Transverse colon (tissue), 4 donors: Measurements from ENCODE around the gene GNAT3.

ENCODE experiments used
- EP300 ChIP-seq: sonication (generic); formaldehyde crosslinking; IDR thresholded peaks from one replicate; pipeline ENCODE4 v1.6.1; 2017; ENCODE audit warnings: antibody characterized with exemption, low read depth
- POLR2A ChIP-seq: fragments of 450-650 bp; IDR thresholded peaks from one replicate; pipeline ENCODE4 v1.6.1; 2016; ENCODE audit warnings: antibody characterized with exemption, mild to moderate bottlenecking, moderate library complexity
- POLR2AphosphoS5 ChIP-seq, 3 donors: sonication (generic); formaldehyde crosslinking; IDR thresholded peaks; one replicate each; pipeline ENCODE4 v1.6.1; 2016; ENCODE audit warnings: antibody characterized with exemption in 3 of 3
- TF ChIP-seq, protein P1 (sequence below), 5 experiments: fragments of 200-600 bp in 3 of 5; fragments of 450-650 bp in 2 of 5; sonication (generic) in 3 of 5; IDR thresholded peaks; 1 replicate in 2 of 5; 2 replicates in 3 of 5; pipeline ENCODE4 v1.5.1; 2016 to 2017; ENCODE audit warnings: antibody characterized with exemption in 5 of 5, inconsistent platforms in 3 of 5, mild to moderate bottlenecking in 2 of 5, moderate library complexity in 1 of 5

DNA sequence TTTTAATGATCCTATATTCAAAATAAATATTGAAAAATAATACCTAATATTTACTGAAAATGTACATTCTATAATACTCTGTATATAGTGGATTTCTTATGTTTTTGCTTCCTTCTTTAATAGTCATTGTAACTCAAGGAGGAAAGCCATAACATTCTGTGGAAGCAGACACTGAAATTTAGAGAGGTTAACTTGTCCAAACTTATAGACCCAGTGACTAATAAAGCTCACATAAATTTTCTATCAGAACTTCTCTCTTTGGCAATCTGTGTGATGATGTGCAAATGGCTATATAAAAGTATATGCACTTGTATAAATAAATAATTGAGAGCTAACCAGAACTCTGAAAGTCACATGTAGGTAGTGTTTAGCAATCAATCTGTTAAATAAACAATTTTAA lies 26.1 kb downstream of the GNAT3 start:
- TF ChIP-seq, protein P1, sequence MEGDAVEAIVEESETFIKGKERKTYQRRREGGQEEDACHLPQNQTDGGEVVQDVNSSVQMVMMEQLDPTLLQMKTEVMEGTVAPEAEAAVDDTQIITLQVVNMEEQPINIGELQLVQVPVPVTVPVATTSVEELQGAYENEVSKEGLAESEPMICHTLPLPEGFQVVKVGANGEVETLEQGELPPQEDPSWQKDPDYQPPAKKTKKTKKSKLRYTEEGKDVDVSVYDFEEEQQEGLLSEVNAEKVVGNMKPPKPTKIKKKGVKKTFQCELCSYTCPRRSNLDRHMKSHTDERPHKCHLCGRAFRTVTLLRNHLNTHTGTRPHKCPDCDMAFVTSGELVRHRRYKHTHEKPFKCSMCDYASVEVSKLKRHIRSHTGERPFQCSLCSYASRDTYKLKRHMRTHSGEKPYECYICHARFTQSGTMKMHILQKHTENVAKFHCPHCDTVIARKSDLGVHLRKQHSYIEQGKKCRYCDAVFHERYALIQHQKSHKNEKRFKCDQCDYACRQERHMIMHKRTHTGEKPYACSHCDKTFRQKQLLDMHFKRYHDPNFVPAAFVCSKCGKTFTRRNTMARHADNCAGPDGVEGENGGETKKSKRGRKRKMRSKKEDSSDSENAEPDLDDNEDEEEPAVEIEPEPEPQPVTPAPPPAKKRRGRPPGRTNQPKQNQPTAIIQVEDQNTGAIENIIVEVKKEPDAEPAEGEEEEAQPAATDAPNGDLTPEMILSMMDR (IDR thresholded peaks at IDR 0.05), result no peak
- TF ChIP-seq POLR2AphosphoS5 (IDR thresholded peaks at IDR 0.05) (no peak), POLR2A (no peak), EP300 (no peak)
